Measurements from ENCODE around the gene OGFRL1. TPM values are rescaled to one million over a fixed set of nuclear protein-coding genes. Genes with fewer than 3 reads are reported as not detected.

The OGFRL1 gene
- total RNA-seq, 1 donor from 2014 or later = 2.9 TPM

- Mint-ChIP-seq H3K36me3 (ENCODE audit: low read depth) (no peaks in the 10 kb centered on the region), H3K9me3 (no peaks in the 10 kb centered on the region), H3K27ac (no peak overlapping the region), H3K4me3 (ENCODE audit: low read depth) (no peak overlapping the region), H3K27me3 (ENCODE audit: low read depth) (peaks cover 2% of the 10 kb centered on the region), H3K4me1 (ENCODE audit: low read depth) (no peaks in the 10 kb centered on the region)
- DNase-seq (ENCODE audit: low spot score) = no peak
- intact Hi-C loops (cut with micrococcal nuclease) = no loop called here
These were observed 32.7 kb downstream of the OGFRL1 start for GRCh38 chr6:71321314-71321713.

- intact Hi-C loops (cut with micrococcal nuclease) = no loop called here
- no peak overlapping the region for H3K27ac Mint-ChIP-seq
- no peak overlapping the region for H3K4me3 Mint-ChIP-seq (ENCODE audit: low read depth)
- no peaks in the 10 kb centered on the region for H3K9me3 Mint-ChIP-seq
- no peaks in the 10 kb centered on the region for H3K36me3 Mint-ChIP-seq (ENCODE audit: low read depth)
- H3K4me1 Mint-ChIP-seq (ENCODE audit: low read depth) = no peaks in the 10 kb centered on the region
- H3K27me3 Mint-ChIP-seq (ENCODE audit: low read depth) = peaks cover 2% of the 10 kb centered on the region
- DNase-seq (ENCODE audit: low spot score) = no peak
These were observed 35.7 kb downstream of the OGFRL1 start for GRCh38 chr6:71324194-71324785.

- Mint-ChIP-seq H3K4me3 (ENCODE audit: low read depth) (no peak overlapping the region), H3K27me3 (ENCODE audit: low read depth) (peaks cover 2% of the 10 kb centered on the region), H3K36me3 (ENCODE audit: low read depth) (no peaks in the 10 kb centered on the region), H3K27ac (no peak overlapping the region), H3K9me3 (no peaks in the 10 kb centered on the region), H3K4me1 (ENCODE audit: low read depth) (no peaks in the 10 kb centered on the region)
- no peak for DNase-seq (ENCODE audit: low spot score)
- intact Hi-C loops (cut with micrococcal nuclease) = no loop called here
These were observed 38.0 kb downstream of the OGFRL1 start for GRCh38 chr6:71326611-71327010.

- H3K36me3 Mint-ChIP-seq (ENCODE audit: low read depth) = no peaks in the 10 kb centered on the region
- no peak overlapping the region for H3K4me3 Mint-ChIP-seq (ENCODE audit: low read depth)
- intact Hi-C loops (cut with micrococcal nuclease) = no loop called here
- no peak overlapping the region for H3K27ac Mint-ChIP-seq
- no peaks in the 10 kb centered on the region for H3K27me3 Mint-ChIP-seq (ENCODE audit: low read depth)
- H3K4me1 Mint-ChIP-seq (ENCODE audit: low read depth) = peaks cover 2% of the 10 kb centered on the region
- no peak for DNase-seq (ENCODE audit: low spot score)
- no peaks in the 10 kb centered on the region for H3K9me3 Mint-ChIP-seq
These were observed 41.9 kb downstream of the OGFRL1 start for GRCh38 chr6:71330501-71330900.

GRCh38 chr6:71332012-71332411 lies 43.4 kb downstream of the OGFRL1 start:
- Mint-ChIP-seq H3K36me3 (ENCODE audit: low read depth) (no peaks in the 10 kb centered on the region), H3K27me3 (ENCODE audit: low read depth) (no peaks in the 10 kb centered on the region), H3K4me1 (ENCODE audit: low read depth) (peaks cover 2% of the 10 kb centered on the region), H3K27ac (no peak overlapping the region), H3K9me3 (no peaks in the 10 kb centered on the region), H3K4me3 (ENCODE audit: low read depth) (no peak overlapping the region)
- intact Hi-C loops (cut with micrococcal nuclease) = no loop called here
- no peak for DNase-seq (ENCODE audit: low spot score)

GRCh38 chr6:71333050-71333449 lies 44.4 kb downstream of the OGFRL1 start:
- Mint-ChIP-seq H3K9me3 (no peaks in the 10 kb centered on the region), H3K36me3 (ENCODE audit: low read depth) (no peaks in the 10 kb centered on the region), H3K27ac (no peak overlapping the region), H3K4me3 (ENCODE audit: low read depth) (no peak overlapping the region), H3K4me1 (ENCODE audit: low read depth) (peaks cover 2% of the 10 kb centered on the region), H3K27me3 (ENCODE audit: low read depth) (no peaks in the 10 kb centered on the region)
- DNase-seq (ENCODE audit: low spot score) = no peak
- intact Hi-C loops (cut with micrococcal nuclease) = no loop called here

GRCh38 chr6:71333697-71334096 lies 45.1 kb downstream of the OGFRL1 start:
- Mint-ChIP-seq H3K4me3 (ENCODE audit: low read depth) (no peak overlapping the region), H3K27ac (no peak overlapping the region), H3K4me1 (ENCODE audit: low read depth) (peaks cover 2% of the 10 kb centered on the region), H3K27me3 (ENCODE audit: low read depth) (peaks cover 4% of the 10 kb centered on the region), H3K36me3 (ENCODE audit: low read depth) (no peaks in the 10 kb centered on the region), H3K9me3 (no peaks in the 10 kb centered on the region)
- intact Hi-C loops (cut with micrococcal nuclease) = no loop called here
- DNase-seq (ENCODE audit: low spot score) = no peak

- intact Hi-C loops (cut with micrococcal nuclease) = no loop called here
- Mint-ChIP-seq H3K4me1 (ENCODE audit: low read depth) (peaks cover 2% of the 10 kb centered on the region), H3K4me3 (ENCODE audit: low read depth) (no peak overlapping the region), H3K27ac (no peak overlapping the region), H3K27me3 (ENCODE audit: low read depth) (peaks cover 4% of the 10 kb centered on the region), H3K9me3 (no peaks in the 10 kb centered on the region), H3K36me3 (ENCODE audit: low read depth) (no peaks in the 10 kb centered on the region)
- DNase-seq (ENCODE audit: low spot score) = no peak
These were observed 46.2 kb downstream of the OGFRL1 start for GRCh38 chr6:71334768-71335167.

GRCh38 chr6:71335544-71335943 lies 46.9 kb downstream of the OGFRL1 start:
- H3K4me3 Mint-ChIP-seq (ENCODE audit: low read depth) = no peak overlapping the region
- no peaks in the 10 kb centered on the region for H3K36me3 Mint-ChIP-seq (ENCODE audit: low read depth)
- intact Hi-C loops (cut with micrococcal nuclease) = no loop called here
- no peak for DNase-seq (ENCODE audit: low spot score)
- H3K27me3 Mint-ChIP-seq (ENCODE audit: low read depth) = peaks cover 4% of the 10 kb centered on the region
- no peak overlapping the region for H3K27ac Mint-ChIP-seq
- no peaks in the 10 kb centered on the region for H3K9me3 Mint-ChIP-seq
- peaks cover 2% of the 10 kb centered on the region for H3K4me1 Mint-ChIP-seq (ENCODE audit: low read depth)

GRCh38 chr6:71336901-71337300 lies 48.3 kb downstream of the OGFRL1 start:
- Mint-ChIP-seq H3K4me3 (ENCODE audit: low read depth) (no peak overlapping the region), H3K36me3 (ENCODE audit: low read depth) (no peaks in the 10 kb centered on the region), H3K27me3 (ENCODE audit: low read depth) (peaks cover 4% of the 10 kb centered on the region), H3K4me1 (ENCODE audit: low read depth) (peaks cover 2% of the 10 kb centered on the region), H3K9me3 (no peaks in the 10 kb centered on the region), H3K27ac (no peak overlapping the region)
- intact Hi-C loops (cut with micrococcal nuclease) = no loop called here
- no peak for DNase-seq (ENCODE audit: low spot score)

- intact Hi-C loops (cut with micrococcal nuclease) = no loop called here
- Mint-ChIP-seq H3K36me3 (ENCODE audit: low read depth) (no peaks in the 10 kb centered on the region), H3K27ac (no peak overlapping the region), H3K4me1 (ENCODE audit: low read depth) (peaks cover 2% of the 10 kb centered on the region), H3K4me3 (ENCODE audit: low read depth) (no peak overlapping the region), H3K27me3 (ENCODE audit: low read depth) (peaks cover 4% of the 10 kb centered on the region), H3K9me3 (no peaks in the 10 kb centered on the region)
- no peak for DNase-seq (ENCODE audit: low spot score)
These were observed 50.1 kb downstream of the OGFRL1 start for GRCh38 chr6:71338540-71339316.

- Mint-ChIP-seq H3K9me3 (no peaks in the 10 kb centered on the region), H3K36me3 (ENCODE audit: low read depth) (no peaks in the 10 kb centered on the region), H3K27ac (no peak overlapping the region), H3K4me3 (ENCODE audit: low read depth) (no peak overlapping the region), H3K27me3 (ENCODE audit: low read depth) (peaks cover 13% of the 10 kb centered on the region), H3K4me1 (ENCODE audit: low read depth) (no peaks in the 10 kb centered on the region)
- intact Hi-C loops (cut with micrococcal nuclease) = no loop called here
- DNase-seq (ENCODE audit: low spot score) = no peak
These were observed 54.2 kb downstream of the OGFRL1 start for GRCh38 chr6:71342772-71343171.

GRCh38 chr6:71345476-71346333 lies 57.1 kb downstream of the OGFRL1 start:
- H3K27ac Mint-ChIP-seq = no peak overlapping the region
- DNase-seq (ENCODE audit: low spot score) = no peak
- H3K36me3 Mint-ChIP-seq (ENCODE audit: low read depth) = no peaks in the 10 kb centered on the region
- H3K27me3 Mint-ChIP-seq (ENCODE audit: low read depth) = peaks cover 9% of the 10 kb centered on the region
- intact Hi-C loops (cut with micrococcal nuclease) = loop anchor here (5.0 kb wide), 1 partner anchor 58 kb away; the partner anchor contains the start of gene OGFRL1
- no peaks in the 10 kb centered on the region for H3K9me3 Mint-ChIP-seq
- H3K4me1 Mint-ChIP-seq (ENCODE audit: low read depth) = no peaks in the 10 kb centered on the region
- no peak overlapping the region for H3K4me3 Mint-ChIP-seq (ENCODE audit: low read depth)

Data from activated T-helper 2 cell treated with anti-CD3 and anti-CD28 coated beads, Interferon-gamma antibody, Interleukin-2, Interleukin-4, amounts not matched to agents 10 μg/mL and 5 μg/mL and 100 μg/mL, durations not matched to agents 14 hours and 24 hours and 36 hours (primary cell).